HG03575 (cell line): Measurements from ENCODE around the gene SLC30A1.

Source experiments
- ATAC-seq: cut with Tn5 transposase; IDR thresholded peaks from one replicate; pipeline ENCODE4 v1.9.1; 2021; ENCODE audit not compliant: unreplicated experiment, insufficient number of reproducible peaks, low FRiP score; ENCODE audit errors: extremely low read depth

SLC30A1 gene

DNA sequence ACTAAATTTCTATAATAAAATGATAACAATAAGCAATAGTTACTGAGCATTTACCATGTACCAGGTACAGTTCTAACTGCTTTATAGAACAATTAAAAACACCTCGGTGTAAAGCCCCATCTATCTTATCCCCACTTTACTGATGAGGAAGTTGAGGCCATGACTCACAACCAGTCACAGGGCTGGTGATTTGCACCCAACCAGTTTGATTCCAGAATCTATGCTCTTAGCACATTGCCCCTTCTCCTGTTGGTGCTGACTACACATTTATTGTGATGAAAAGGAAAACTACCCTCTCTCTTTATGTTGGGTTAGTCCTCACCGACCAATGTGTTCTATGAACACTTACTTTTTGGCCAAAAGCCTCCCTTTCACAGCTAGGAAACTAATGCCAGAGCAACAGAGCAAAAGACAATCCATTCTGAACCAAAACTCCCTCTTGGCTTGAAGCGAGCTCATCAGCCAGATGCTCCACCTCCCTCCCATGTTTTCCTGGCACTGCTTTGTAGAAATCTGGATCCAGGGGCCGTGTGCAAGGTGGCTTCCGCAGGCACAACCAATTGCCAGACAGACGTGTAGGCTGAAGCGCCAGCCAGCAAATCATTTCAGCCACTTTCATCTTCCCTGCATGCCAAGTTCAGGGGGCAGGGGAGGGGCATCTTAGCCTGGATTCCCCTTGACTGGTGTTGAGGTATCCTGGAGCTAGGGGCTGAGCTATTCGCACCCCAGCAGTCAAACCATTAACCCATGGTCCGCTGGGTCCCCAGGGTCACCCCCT lies 32.0 kb upstream of the SLC30A1 start:
- no peak for ATAC-seq

DNA sequence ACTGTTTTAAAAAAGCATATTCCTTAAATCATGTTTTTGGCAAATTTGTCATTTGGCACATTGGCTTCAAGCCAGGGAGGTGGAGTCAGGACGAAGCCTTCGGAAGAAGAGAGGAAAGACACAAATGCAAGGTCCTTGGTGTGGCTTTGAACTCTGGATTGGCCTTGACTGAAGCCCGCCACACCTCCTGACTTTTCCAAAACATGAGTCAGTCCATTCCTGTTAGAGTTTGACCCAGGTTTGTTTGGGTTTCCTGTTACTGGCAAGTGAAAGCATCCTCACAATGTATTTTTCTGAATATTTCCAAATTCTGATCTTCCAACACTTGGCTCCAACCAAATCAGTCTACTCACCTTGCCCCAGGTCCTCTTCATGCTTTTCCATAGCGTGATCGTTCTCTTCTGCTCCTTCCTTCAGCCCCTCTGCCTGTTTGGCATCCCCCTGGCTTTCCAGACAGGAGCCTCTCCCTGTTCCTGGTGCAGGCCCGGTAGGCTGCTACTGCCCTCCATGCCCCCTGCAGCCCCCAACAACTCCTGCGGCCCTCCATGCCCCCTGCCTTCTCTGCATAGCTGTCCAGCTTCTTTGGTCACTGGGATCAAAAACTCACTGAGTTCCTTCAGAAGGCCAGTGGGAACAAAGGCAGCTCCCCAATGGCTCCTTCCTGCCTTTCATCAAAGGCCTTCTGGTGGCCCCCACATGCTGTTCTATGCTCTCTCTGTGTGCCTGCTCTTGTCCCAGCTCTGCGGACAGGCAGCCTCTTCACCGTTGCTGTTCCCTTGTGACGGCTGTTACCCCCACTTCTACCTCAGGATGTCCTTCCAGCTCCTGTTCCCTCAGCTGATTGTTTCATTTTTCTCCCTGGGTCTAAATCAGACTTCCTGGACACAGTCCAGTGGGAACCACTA lies 30.4 kb upstream of the SLC30A1 start:
- ATAC-seq = no peak

DNA sequence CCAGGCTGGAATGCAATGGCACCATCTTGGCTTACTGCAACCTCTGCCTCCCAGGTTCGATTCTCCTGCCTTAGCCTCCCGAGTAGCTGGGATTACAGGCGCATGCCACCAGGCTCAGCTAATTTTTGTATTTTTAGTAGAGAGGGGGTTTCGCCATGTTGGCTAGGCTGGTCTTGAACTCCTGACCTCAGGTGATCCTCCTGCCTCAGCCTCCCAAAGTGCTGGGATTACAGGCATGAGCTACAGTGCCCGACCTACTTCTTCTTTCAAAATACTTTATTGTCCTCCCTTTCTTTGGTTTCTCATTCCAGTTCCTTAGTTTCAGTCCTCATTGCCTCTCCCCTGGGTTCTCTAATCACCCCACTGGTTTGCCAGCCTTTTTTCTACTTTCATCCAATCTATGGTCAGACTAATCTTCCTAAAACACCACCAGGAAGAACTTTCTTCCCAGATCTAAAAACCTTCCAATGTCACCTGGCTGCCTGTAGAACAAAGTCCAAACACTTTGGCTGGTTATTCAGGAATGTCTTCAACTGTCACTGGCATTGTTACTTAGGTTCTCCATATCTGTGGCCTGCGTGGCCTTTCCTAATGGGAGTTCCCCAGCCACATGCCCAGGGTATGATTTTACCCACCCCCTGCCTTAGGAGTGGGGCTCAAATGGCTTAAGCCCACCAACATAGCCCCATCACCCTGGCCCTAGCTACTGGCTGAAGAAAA lies 29.0 kb upstream of the SLC30A1 start:
- ATAC-seq = no peak

DNA sequence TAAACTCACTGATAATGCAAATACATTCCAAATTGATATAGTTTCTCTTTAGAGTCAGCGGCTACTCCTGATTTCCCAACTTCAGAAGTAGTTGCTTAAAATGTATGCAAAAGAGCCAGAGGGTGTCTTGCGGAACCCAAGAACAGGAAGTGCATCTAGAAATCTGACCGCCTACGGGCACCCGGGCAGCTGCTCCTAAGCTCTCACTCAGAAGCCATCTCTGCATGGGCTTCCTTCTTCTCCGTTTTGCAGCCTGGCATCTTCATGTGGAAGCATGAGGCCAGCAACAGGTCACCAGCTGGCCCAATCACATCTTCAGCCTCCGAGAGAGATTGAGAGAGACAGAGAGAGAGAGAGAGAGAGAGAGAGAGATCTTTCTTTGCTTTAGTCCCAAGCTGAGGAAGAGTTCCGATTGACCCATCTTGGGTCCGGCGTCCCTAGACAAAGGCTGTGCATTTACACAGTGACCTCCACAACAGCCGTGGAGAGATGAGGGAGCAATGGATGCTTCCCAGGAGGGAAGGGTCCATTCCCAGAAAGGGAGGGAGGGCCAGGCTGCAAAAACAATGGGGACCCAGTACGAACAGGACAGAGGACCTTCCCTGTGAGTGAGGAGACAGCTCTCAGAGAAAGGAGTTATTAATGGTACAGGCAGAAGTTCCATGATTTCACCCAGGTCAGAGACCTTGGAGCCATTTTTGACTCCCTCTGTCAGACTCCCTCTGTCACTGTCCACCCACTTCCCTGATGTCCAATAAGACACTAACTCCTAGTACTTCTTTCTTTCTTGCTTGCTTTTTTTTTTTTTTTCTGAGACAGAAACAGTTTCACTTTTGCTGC lies 28.2 kb upstream of the SLC30A1 start:
- ATAC-seq = no peak

DNA sequence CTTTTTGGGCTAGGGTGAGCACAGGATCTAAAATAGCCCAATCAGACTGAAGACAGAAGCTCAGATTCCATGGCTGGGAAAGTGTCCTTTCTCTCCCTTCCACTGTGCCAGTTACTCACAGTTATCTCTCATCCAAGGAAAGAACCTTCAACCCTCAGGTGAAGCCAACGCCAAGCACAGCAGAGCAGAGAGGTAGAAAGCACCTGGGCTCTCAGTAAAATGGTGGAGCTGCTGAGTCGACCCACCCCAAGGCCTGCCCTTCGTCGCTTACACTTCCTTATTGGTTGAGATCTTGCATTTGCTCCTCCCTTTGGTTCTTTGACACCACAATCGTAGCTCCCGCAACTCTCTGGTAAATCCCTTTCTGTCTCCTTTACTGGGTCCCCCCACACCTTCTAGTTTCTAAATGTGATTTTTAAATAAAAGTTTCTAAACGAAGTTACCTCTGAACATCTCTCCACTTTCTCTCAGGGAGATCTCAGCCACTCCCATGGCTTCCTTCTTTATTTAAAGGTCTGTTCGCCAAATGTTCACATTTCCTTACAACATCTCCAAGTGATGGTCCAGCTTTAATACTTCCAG lies 27.5 kb upstream of the SLC30A1 start:
- ATAC-seq = no peak

DNA sequence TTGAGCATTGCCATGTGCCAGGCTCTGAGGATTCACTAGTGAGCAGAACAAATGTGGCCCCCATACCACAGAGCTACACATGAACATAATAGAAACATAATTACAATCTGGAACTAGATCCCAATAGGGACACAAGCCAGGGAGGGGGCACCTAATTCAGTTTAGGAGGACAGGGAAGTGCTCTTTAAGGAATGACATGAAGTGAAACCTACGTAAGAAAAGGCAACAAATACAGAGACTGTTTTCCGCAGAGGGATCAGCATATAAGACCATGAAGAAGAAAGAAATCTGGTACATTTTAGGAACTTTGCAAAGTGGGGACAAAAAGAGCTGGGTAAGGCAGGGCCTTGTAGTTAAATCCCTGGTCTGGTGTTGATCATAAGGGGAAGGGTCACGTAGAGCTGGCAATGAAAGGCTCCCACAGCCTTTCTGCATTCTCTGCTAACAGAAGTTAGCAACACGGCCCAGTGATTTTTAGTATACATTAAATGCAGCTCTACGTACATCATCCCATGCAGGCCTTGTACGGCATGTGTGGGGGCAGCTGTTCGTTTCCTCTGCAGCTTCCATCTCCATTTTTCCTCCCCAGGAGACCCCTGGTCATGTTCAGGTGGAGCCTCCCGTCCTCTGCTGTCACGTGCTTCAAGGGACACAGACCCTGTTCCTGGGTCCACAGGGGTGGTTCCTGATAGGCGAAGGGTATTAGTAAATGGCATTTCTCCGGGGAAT lies 26.8 kb upstream of the SLC30A1 start:
- ATAC-seq = no peak

DNA sequence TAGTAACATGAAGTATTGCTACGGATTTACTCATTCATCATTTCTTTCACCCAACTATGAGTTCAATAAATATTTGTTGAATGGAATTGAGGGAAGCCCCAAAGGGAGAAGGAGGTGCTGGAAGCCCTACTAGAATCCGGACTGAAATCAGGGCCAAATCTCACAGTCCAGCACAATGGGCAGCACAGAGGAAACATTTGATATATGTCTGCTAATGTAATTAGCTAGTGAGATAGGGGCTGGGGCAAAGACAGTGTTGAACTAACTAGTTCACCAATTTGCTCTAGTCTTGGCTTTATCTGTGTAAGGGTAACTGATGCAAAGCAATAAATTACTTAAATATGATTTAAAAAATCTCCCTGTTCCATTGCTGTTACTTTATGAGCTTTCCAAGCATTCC lies 26.1 kb upstream of the SLC30A1 start:
- no peak for ATAC-seq

DNA sequence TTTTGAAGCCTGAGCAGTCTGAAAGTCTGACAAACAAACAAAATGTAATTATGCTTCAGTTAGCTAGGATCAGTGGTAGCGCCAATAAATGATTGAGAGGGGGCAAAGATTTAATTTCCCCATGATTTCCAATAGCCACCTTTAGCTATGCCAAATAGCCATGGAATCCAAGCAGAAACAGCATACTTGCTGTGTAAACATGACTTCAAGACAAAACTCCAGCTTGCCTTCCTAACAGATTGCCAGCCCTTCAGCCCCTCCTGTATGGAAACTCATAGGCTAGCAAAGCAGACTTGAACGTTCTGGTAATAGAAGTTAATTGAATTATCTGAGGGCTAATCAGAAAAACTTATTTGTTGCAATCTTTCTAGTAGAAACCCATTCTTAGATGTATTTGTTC lies 25.6 kb upstream of the SLC30A1 start:
- ATAC-seq = no peak

DNA sequence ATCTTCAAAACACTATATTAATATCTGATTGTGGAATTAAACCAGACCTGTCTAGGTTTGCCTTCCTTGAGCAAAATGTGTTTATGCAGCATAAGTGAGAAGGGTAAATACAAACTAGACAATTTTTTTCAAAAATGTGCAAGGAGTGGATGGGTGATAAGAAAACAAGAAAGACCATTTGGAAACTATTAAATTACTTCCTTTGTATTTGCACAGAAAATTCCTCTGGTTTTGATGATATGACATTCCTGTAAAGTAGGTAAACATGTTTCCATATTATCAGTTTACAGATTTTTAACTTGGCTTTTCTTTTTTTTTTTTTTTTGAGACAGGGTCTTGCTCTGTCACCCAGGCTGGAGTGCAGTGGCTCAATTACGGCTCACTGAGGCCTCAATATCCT lies 24.8 kb upstream of the SLC30A1 start:
- no peak for ATAC-seq

DNA sequence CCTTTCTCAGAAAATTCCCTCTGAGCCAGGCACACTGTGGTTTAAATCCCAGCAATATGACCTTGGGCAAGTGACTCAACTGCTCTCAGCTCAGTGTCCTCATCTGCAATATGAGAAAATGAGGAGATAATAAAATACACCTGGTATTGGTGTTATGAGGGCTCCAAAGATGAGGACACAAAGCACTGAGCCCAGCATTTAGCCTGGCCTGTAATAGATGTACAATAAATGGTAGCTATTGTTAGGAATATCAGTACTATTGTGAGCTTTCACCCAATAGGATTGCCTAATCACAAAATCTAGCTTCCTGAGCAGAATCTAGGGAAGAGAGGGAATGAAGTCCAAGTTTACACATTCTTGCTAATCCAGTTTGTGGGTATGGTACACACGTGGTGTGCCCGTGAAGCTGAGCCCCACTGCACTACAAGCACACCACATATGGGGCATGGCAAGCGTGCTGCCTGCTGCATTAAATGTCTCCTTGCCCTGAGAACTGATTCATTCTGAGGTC lies 24.3 kb upstream of the SLC30A1 start:
- no peak for ATAC-seq

DNA sequence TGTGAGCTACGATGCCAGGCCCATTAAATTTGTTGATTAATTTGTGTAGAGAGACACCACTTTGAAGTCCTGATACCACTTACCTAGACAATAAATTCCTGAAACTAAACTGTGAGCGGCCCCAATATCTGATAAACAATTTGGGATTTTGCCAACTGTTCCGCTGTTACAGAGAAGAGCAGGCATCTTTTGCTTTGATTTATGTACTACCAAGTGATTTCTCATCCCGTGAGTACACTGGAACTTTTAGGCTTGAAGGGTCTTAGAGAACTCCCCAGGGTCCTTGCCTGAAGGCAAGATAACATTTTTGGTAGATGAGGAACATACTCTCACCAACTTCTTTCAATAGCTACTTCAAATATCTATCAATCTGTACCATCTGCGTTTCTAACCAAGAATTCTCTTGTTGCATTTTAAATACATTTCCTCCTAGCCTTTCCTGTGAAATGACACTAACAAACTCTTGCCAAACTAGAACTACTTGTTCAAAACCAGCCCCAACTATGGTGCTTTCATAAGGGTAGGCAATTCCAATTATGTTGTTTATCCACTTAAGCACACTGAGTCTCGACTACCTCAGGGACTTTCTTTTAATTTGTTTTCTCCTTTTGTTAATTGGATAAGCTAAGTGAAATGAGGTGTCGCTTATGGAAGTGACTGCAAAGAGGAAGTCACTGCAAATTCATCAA lies 23.2 kb upstream of the SLC30A1 start:
- no peak for ATAC-seq

DNA sequence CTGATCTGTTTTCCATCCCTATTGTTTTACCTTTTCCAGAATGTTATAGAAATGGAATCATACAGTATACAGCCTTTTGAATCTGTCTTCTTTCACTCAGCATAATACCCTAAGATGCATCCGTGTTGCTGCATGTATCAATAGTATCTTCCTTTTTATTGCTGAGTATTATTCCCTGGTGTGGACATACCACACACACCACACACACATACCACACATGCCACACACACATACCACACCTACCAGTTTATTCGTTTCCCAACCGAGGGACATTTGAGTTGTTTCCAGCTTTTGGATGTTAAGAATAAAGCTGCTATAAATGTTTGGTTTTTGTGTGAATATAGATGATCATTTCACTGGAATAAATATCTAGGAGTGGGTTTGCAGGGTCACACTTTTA lies 22.2 kb upstream of the SLC30A1 start:
- no peak for ATAC-seq

DNA sequence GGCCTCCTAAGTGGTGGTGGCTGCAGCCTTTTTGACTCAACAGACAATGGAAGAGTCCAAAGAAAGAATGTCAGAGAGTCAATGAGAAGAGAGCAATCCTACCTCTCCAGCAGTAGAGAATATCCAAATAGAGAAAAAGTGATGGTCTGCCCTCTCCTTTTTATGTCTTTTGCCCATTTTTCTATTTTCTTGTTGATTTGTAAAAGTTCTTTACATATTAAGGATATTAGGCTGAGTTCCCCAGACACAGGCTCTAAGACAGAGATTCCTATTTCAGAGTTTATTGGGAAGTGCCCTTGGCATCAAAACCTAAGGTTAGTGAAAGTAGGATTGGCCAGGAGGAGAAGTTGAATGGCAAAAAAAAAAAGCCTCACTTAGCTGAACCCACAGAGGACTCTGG lies 20.3 kb upstream of the SLC30A1 start:
- ATAC-seq = no peak

DNA sequence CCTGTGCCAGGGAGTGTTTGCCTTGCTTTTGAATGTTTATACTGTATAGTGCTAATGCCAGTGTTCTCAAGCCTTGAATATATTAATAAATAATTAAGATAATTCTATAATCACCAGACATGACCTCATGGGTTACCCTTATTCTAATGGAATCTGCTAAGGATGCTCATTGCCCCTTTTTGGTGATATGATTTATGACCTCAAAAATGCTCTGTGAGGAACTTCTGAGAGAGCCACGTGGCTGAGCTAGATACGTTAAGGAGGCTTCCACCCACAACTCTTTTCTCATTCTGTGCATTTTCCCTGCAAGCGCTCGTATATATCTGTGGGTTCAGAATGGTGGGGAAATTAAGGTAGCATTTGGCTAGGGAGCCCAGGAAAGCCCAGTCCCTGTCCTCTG lies 19.6 kb upstream of the SLC30A1 start:
- no peak for ATAC-seq

DNA sequence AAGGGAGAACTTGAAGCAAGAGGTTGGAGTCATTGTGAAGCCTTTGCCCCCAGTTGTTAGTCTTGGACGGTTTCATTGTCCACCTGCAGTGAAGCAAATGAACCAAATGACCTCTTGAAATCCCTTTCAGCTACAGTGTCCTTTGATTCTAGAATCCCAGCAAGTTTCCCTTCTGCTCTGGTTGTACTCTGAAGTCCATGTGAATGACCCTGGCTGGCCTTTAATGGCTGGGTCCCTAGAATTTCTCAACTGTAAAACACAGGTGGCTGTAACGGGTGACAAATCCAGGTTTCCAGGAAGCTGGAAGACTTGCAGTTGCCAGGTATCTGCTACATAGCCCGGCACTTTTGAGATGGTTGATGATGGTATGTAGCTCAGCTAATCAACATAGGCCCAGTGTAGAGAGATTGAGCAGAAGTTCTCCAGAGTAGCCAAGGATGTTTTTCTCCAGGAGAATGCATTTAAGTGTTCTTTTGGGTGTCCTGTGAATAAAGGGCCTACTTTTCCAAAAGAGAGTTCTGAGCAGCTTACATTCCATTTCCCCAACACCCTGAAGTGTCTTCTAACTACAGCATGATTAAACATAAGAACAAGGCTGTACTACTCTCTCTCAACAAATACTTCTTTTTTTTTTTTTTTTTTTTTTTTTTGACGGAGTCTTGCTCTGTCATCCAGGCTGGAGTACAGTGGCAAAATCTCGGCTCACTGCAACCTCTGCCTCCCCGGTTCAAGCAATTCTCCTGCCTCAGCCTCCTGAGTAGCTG lies 17.6 kb upstream of the SLC30A1 start:
- no peak for ATAC-seq

DNA sequence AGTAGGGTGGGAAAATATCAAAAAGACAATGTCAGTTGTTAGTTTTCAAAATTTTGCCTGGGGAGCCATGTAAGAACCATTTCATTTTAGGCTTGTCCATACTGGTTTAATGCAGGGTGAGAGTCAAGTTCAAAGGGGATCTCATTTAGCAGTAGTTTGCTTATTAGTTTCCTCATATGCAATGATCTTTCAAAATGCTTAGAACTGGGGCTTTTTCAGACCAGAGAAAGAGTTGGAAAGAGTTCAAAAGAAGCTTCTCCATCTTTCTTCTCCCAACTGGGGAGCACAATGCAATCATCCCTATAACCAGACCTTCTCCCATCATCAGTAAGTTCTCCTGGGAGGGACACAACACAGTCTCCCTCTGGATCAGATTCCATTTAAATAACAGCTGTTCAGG lies 16.5 kb upstream of the SLC30A1 start:
- ATAC-seq = no peak
